ENCODE results near the gene OR1L8.

DNA sequence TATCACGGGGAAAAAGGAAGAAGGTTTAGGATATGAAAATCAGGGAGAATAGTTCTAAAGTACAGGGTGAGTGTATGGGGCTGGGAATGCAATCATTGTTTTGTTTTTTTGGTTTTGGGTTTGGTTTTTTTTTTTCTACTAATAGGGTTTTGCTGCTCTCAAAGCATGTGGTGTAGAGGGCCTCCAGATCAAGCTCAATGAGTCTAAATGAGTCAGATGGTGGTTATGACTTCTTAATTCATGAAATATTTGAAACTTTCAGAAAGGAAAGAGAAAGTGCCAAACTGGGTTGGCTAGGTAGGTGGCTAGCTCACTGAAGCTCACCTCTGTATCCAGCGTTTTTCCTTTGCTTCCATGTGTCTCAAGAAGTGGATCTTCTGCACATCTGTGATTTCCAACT, 10.7 kb downstream of the OR1L8 start:
- TF ChIP-seq POLR2A (IDR thresholded peaks at IDR 0.05; ENCODE audit: low read length) = no peak
- TF ChIP-seq GATA1 (IDR thresholded peaks at IDR 0.05; ENCODE audit: low read depth, low read length) = no peak
